Stimulated activated naive B cell treated with anti-CD40 and anti-IgM and Interleukin-4, amounts not matched to agents 10 μg/mL and 1 μg/mL and 100 μg/mL, for 72 hours (primary cell): ENCODE results near the gene RAD51B.

Experiments used
- ATAC-seq, 2 donors: fragments of 150-1000 bp; cut with Tn5 transposase; replicated peaks; 2 replicates each; pipeline ENCODE4 v1.10.0; 2021; ENCODE audit warnings: moderate library complexity in 1 of 2
- DNase-seq: peaks from one replicate; pipeline ENCODE4 v3.0.0; 2021
- H3K27ac Mint-ChIP-seq: one replicate; pipeline ENCODE4 v1.8.0; 2022; ENCODE audit warnings: mild to moderate bottlenecking, mixed read lengths
- H3K27me3 Mint-ChIP-seq, 2 donors: one replicate each; pipeline ENCODE4 v1.8.0; 2022; ENCODE audit warnings: mixed read lengths in 2 of 2
- H3K36me3 Mint-ChIP-seq, 2 donors: one replicate each; pipeline ENCODE4 v1.8.0; 2022; ENCODE audit warnings: mixed read lengths in 2 of 2, mild to moderate bottlenecking in 1 of 2
- H3K4me1 Mint-ChIP-seq, 2 donors: one replicate each; pipeline ENCODE4 v1.8.0; 2022; ENCODE audit warnings: mixed read lengths in 2 of 2, mild to moderate bottlenecking in 1 of 2
- H3K4me3 Mint-ChIP-seq, 2 donors: one replicate each; pipeline ENCODE4 v1.8.0; 2022; ENCODE audit warnings: mild to moderate bottlenecking in 2 of 2, mixed read lengths in 2 of 2, moderate library complexity in 1 of 2
- H3K9me3 Mint-ChIP-seq, 2 donors: one replicate each; pipeline ENCODE4 v1.8.0; 2022; ENCODE audit warnings: mixed read lengths in 2 of 2, mild to moderate bottlenecking in 1 of 2

Gene RAD51B

DNA sequence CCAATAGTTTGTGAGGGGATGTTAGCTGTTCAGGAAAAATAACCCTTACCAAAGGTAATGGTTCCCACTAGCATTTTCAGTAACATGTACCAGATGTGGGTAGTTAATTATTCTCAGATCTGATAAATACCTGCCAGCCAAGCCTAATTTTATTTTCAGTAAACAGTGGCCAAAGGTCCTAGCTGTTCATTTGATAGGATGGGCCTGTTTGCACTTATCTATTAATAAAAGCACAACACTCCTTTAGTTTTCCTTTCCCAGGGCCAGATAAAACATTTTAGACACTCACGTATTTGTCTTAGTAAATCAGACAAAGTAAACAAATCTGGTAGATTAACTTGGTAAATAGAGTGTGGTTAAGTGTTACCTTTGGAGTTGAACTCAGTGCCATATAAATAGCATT is 345.1 kb downstream of the RAD51B start:
- Mint-ChIP-seq H3K4me1 (peaks cover 5 to 18% of the 10 kb centered on the region in 2 donors), H3K36me3 (peaks cover 0 to 3% of the 10 kb centered on the region in 2 donors), H3K4me3 (no peak overlapping the region), H3K27ac (no peak overlapping the region), H3K27me3 (no peaks in the 10 kb centered on the region), H3K9me3 (no peaks in the 10 kb centered on the region)
- DNase-seq (no peak), ATAC-seq (no peak)

DNA sequence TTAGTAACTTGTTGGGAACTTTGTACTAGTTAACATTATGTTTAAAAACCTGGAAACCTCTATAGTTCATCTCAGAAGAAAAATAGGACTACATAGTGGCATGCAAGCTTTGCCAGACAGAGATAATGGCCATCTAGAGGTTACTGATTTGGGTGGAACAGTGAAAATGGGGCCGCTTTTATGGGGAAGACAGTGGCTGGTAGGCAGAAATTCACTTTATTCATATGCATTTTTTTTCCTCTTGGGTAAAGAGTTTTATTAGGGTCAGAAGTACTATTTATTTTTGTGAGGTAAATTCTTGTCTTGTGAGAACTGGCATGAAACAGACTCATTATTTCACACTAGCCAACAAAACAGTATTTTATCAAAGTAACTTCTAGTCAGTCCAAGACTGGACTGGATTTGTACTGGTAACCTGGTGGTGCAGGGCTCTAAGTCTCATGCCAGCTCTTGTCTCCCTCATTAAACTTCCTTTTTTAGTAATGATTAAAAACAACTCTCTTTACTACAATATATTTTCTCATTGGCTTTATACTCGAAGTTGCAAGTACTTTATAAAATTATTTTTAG is 345.8 kb downstream of the RAD51B start:
- peaks cover 0 to 3% of the 10 kb centered on the region in 2 donors for H3K36me3 Mint-ChIP-seq
- no peak for ATAC-seq
- H3K9me3 Mint-ChIP-seq: no peaks in the 10 kb centered on the region
- DNase-seq: no peak
- no peak overlapping the region for H3K4me3 Mint-ChIP-seq
- no peak overlapping the region for H3K27ac Mint-ChIP-seq
- H3K4me1 Mint-ChIP-seq: peaks cover 5 to 18% of the 10 kb centered on the region in 2 donors
- H3K27me3 Mint-ChIP-seq: no peaks in the 10 kb centered on the region

GRCh38 chr14:68166731-68167382 is 347.3 kb downstream of the RAD51B start:
- H3K4me1 Mint-ChIP-seq: peaks cover 5 to 18% of the 10 kb centered on the region in 2 donors
- ATAC-seq (peak in 1 of 2 donors; percentile 53), DNase-seq (no peak)
- peaks cover 0 to 4% of the 10 kb centered on the region in 2 donors for H3K36me3 Mint-ChIP-seq
- no peak overlapping the region for H3K4me3 Mint-ChIP-seq
- H3K27ac Mint-ChIP-seq: no peak overlapping the region
- no peaks in the 10 kb centered on the region for H3K9me3 Mint-ChIP-seq
- no peaks in the 10 kb centered on the region for H3K27me3 Mint-ChIP-seq

- Mint-ChIP-seq H3K4me3 (no peak overlapping the region), H3K4me1 (peaks cover 7 to 18% of the 10 kb centered on the region in 2 donors), H3K36me3 (peaks cover 2 to 7% of the 10 kb centered on the region in 2 donors), H3K9me3 (no peaks in the 10 kb centered on the region), H3K27ac (no peak overlapping the region), H3K27me3 (no peaks in the 10 kb centered on the region)
- DNase-seq: no peak
- ATAC-seq: no peak
These were observed 348.0 kb downstream of the RAD51B start for GRCh38 chr14:68167383-68168087.

DNA sequence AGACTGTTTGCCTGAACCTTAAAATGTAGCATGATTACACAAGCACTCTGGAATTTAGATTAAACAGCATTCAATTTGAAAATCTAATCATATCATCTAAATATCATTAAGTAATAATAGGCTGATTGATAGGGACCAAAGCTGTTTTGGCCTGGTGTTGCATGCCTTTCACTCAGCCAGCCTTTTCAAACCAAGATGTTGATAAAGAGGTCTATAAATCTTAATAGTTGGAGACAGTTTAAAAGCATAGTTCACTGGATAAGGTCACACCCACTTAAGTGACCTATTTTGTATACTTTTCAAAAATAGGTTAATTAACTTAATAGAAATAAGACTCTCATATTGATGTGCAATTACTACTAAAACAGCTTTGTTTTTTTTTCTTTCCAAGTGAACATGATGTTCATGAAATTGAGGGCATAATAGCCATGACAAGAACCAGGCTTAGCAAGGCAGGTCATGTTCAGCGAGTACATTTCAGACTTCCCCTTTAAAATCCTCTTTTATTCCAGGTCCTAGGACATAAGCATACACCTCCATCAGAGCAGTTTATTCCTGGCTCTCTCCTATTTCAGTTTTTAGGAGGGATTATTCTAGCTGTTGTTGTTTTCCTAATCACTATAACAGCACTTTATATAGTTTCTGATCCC is 349.0 kb downstream of the RAD51B start:
- Mint-ChIP-seq H3K36me3 (peaks cover 2 to 7% of the 10 kb centered on the region in 2 donors), H3K4me3 (no peak overlapping the region), H3K27me3 (no peaks in the 10 kb centered on the region), H3K9me3 (no peaks in the 10 kb centered on the region), H3K4me1 (peaks cover 9 to 18% of the 10 kb centered on the region in 2 donors), H3K27ac (no peak overlapping the region)
- no peak for ATAC-seq
- DNase-seq: no peak

- no peak for ATAC-seq
- H3K4me3 Mint-ChIP-seq: no peak overlapping the region
These were observed 352.6 kb downstream of the RAD51B start for GRCh38 chr14:68172216-68172615.

DNA sequence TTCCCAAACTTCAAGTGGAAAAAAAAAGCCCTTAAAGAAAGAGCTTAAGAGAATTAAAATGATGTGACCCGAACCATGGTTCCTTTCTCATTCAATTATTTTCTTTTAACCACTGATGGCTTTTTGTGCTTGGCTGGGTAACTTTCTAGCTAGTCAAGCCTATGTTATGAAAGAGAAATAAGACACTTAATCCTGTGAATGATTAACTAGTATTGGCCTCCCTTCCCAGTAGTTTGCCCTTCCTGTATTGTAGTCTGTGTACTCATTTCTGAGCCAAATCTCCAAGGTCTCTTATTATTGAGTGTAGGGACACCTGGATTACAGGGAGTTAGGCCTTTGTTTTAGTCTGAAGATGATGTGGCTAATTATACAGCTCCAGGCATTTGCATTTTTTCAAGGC is 353.0 kb downstream of the RAD51B start:
- ATAC-seq: peak; percentile 57
- no peak for DNase-seq
- Mint-ChIP-seq H3K9me3 (no peaks in the 10 kb centered on the region), H3K27me3 (no peaks in the 10 kb centered on the region), H3K4me3 (no peak overlapping the region), H3K27ac (no peak overlapping the region), H3K36me3 (peaks cover 5 to 8% of the 10 kb centered on the region in 2 donors), H3K4me1 (peaks cover 4 to 7% of the 10 kb centered on the region in 2 donors)

More at GRCh38 chr14:68172216-68172615, 352.6 kb downstream of the RAD51B start:
- H3K27ac Mint-ChIP-seq: no peak overlapping the region
- DNase-seq: no peak
- H3K36me3 Mint-ChIP-seq: peaks cover 5 to 11% of the 10 kb centered on the region in 2 donors
- H3K9me3 Mint-ChIP-seq: no peaks in the 10 kb centered on the region
- peaks cover 6 to 11% of the 10 kb centered on the region in 2 donors for H3K4me1 Mint-ChIP-seq
- no peaks in the 10 kb centered on the region for H3K27me3 Mint-ChIP-seq

DNA sequence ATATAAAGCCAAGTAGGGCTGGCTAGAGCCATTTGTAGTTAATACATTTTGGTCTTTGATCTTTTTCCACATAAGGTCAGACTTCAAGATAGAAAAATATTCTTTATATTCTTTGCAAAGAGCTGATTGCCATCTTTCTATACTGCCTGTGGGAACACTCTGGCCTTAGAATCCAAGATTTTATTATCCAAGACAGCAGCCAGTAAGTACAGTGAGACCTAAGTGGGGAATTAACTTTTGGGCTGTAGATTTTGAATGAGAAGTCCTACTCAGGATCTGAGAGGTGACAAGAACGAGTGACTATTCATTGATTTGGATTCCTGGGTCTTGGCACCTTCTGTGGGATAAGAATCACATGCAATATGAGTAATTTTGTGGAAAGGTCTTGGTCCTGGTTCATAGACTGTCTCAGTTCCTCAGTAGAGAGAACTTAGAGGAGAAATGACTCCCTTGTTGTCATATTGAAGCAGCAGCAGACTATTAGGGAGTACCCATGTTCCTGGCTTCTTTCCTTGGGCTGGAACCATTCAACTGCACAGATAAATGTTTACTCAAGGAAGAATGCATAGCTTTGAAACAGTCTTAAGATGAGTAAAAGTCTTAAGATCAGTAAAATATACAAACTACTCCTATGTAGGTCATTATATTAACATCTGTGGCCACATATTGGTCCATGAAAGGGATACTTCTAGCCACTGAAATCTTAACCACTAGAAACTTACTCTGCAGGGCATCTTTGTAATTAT is 353.8 kb downstream of the RAD51B start:
- Mint-ChIP-seq H3K9me3 (no peaks in the 10 kb centered on the region), H3K36me3 (peaks cover 6 to 8% of the 10 kb centered on the region in 2 donors), H3K4me1 (peaks cover 4 to 7% of the 10 kb centered on the region in 2 donors), H3K27ac (no peak overlapping the region), H3K4me3 (no peak overlapping the region), H3K27me3 (no peaks in the 10 kb centered on the region)
- DNase-seq (no peak), ATAC-seq (peak; percentile 66 to 76)

DNA sequence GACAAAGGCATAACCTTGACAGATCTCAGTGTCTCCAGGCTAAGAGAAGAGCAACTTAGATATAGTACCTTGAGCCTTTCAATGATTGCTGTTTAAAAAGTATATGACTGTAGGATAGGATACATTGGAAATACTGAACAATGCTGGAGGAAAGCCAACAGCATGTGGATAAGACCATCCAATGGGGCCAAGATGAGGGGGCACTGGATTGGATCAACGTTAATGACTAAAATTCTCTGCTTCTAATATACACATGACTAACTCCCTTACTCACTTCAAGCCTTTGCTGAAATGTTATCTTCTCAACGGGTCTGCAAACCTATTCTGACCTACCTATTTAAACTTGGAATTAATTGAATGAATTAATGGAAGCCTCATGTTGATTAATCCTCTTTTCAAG is 354.9 kb downstream of the RAD51B start:
- ATAC-seq (no peak), DNase-seq (no peak)
- no peak overlapping the region for H3K4me3 Mint-ChIP-seq
- H3K27me3 Mint-ChIP-seq: no peaks in the 10 kb centered on the region
- H3K4me1 Mint-ChIP-seq: peaks cover under 1 to 4% of the 10 kb centered on the region in 2 donors
- H3K27ac Mint-ChIP-seq: no peak overlapping the region
- no peaks in the 10 kb centered on the region for H3K9me3 Mint-ChIP-seq
- H3K36me3 Mint-ChIP-seq: peaks cover 6 to 8% of the 10 kb centered on the region in 2 donors

DNA sequence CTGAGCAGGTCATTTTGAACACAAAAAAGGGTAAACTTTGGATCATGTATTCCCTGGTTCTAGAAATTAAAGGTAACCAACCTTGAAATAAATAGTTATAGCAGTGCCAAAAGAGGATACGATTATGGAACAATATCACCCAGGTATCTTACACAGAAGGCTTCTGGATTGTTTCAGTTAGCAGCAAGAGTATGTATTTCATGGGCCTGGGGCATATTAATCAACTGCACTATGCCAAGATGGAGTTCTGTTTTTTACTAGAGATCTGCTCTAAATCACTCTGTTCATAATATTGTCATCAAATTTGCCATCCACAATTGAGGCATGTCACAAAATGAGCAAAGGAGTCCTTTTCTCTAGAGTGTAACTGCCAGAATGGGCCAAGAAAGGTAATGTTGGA is 357.1 kb downstream of the RAD51B start:
- Mint-ChIP-seq H3K36me3 (peaks cover 6 to 8% of the 10 kb centered on the region in 2 donors), H3K4me1 (peaks cover 12 to 13% of the 10 kb centered on the region in 2 donors), H3K27me3 (no peaks in the 10 kb centered on the region), H3K4me3 (no peak overlapping the region), H3K9me3 (no peaks in the 10 kb centered on the region), H3K27ac (no peak overlapping the region)
- DNase-seq (no peak), ATAC-seq (no peak)

DNA sequence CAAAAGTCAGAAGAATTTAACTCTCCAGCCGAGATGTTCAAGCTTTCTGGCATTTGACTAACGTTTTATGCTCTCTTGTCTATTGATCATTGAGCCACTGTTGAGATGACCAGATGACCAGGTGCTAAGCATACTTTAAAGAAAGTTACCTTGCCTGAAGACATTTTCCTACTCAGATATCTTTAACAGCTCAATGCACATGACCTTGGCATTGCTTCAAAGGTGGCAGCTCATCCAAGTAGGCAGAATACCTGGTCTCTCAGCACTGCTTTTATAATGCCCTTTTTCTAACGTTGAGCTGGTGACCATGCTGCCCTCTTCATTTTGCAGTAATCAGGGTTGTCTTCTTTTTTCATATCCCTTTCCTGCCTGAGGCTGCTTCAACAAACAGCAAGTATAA is 358.1 kb downstream of the RAD51B start:
- Mint-ChIP-seq H3K9me3 (no peaks in the 10 kb centered on the region), H3K27me3 (no peaks in the 10 kb centered on the region), H3K4me1 (peaks cover 12 to 19% of the 10 kb centered on the region in 2 donors), H3K27ac (no peak overlapping the region), H3K4me3 (no peak overlapping the region), H3K36me3 (peaks cover 4 to 5% of the 10 kb centered on the region in 2 donors)
- no peak for ATAC-seq
- no peak for DNase-seq

- peaks cover 4 to 7% of the 10 kb centered on the region in 2 donors for H3K36me3 Mint-ChIP-seq
- peaks cover 14 to 24% of the 10 kb centered on the region in 2 donors for H3K4me1 Mint-ChIP-seq
- no peak for ATAC-seq
- no peak for DNase-seq
- no peaks in the 10 kb centered on the region for H3K9me3 Mint-ChIP-seq
- H3K27me3 Mint-ChIP-seq: no peaks in the 10 kb centered on the region
- H3K27ac Mint-ChIP-seq: no peak overlapping the region
- H3K4me3 Mint-ChIP-seq: no peak overlapping the region
These were observed 358.7 kb downstream of the RAD51B start for GRCh38 chr14:68178282-68178681.

- ATAC-seq (no peak), DNase-seq (no peak)
- Mint-ChIP-seq H3K27me3 (no peaks in the 10 kb centered on the region), H3K4me1 (peaks cover 12 to 24% of the 10 kb centered on the region in 2 donors), H3K9me3 (no peaks in the 10 kb centered on the region), H3K4me3 (no peak overlapping the region), H3K36me3 (peaks cover 0 to 3% of the 10 kb centered on the region in 2 donors), H3K27ac (no peak overlapping the region)
These were observed 362.1 kb downstream of the RAD51B start for GRCh38 chr14:68181519-68182326.
